Putamen (tissue), 1 donor: ENCODE results near the gene ARHGAP42.

ENCODE experiments used
- DNase-seq: peaks from one replicate; pipeline ENCODE4 v3.0.0-alpha.2; 2016; ENCODE audit warnings: low spot score

The ARHGAP42 gene

GRCh38 chr11:100682247-100682969, 4.7 kb upstream of the ARHGAP42 start:
- DNase-seq: no peak

GRCh38 chr11:100683126-100683525, 4.0 kb upstream of the ARHGAP42 start:
- no peak for DNase-seq

- no peak for DNase-seq
Measured at GRCh38 chr11:100684101-100685065, 2.7 kb upstream of the ARHGAP42 start.

GRCh38 chr11:100686476-100687053, 523 bp upstream of the ARHGAP42 start:
- DNase-seq: no peak

GRCh38 chr11:100687630-100688395, 725 bp downstream of the ARHGAP42 start:
- DNase-seq: peak; percentile 53

- no peak for DNase-seq
Measured at GRCh38 chr11:100689141-100689540, 2.1 kb downstream of the ARHGAP42 start.

GRCh38 chr11:100691896-100692653, 5.0 kb downstream of the ARHGAP42 start:
- no peak for DNase-seq

GRCh38 chr11:100695911-100696310, 8.8 kb downstream of the ARHGAP42 start:
- no peak for DNase-seq

- DNase-seq: no peak
Measured at GRCh38 chr11:100703139-100703538, 16.1 kb downstream of the ARHGAP42 start.

GRCh38 chr11:100703801-100704575, 16.9 kb downstream of the ARHGAP42 start:
- DNase-seq: no peak

- DNase-seq: no peak
Measured at GRCh38 chr11:100705447-100705846, 18.4 kb downstream of the ARHGAP42 start.

GRCh38 chr11:100706179-100706578, 19.1 kb downstream of the ARHGAP42 start:
- no peak for DNase-seq

- no peak for DNase-seq
Measured at GRCh38 chr11:100709233-100709957, 22.3 kb downstream of the ARHGAP42 start.

GRCh38 chr11:100711984-100712383, 24.9 kb downstream of the ARHGAP42 start:
- DNase-seq: no peak

- DNase-seq: no peak
Measured at GRCh38 chr11:100712583-100712982, 25.5 kb downstream of the ARHGAP42 start.

- DNase-seq: no peak
Measured at GRCh38 chr11:100715165-100715761, 28.2 kb downstream of the ARHGAP42 start.

- no peak for DNase-seq
Measured at GRCh38 chr11:100716838-100717237, 29.8 kb downstream of the ARHGAP42 start.

GRCh38 chr11:100719362-100719761, 32.3 kb downstream of the ARHGAP42 start:
- DNase-seq: no peak

GRCh38 chr11:100719809-100720221, 32.7 kb downstream of the ARHGAP42 start:
- no peak for DNase-seq
